Measurements from ENCODE around the gene FUT1.

GRCh38 chr19:48777720-48778119 is 25.3 kb upstream of the FUT1 start:
- no peak for TF ChIP-seq CTCF (IDR thresholded peaks at IDR 0.05; ENCODE audit: extremely low read depth in 1 of 2, insufficient read depth in 1 of 2, low read depth in 1 of 2, low read length in 2 of 2)
- TF ChIP-seq MAX (IDR thresholded peaks at IDR 0.05; ENCODE audit: insufficient read depth, insufficient read length), result no peak
- no peak for TF ChIP-seq POLR2A (IDR thresholded peaks at IDR 0.05; ENCODE audit: low read depth, low read length)
- no peak for TF ChIP-seq POLR2AphosphoS5 (IDR thresholded peaks at IDR 0.05; ENCODE audit: insufficient read depth, low read depth, low read length)
- TF ChIP-seq JUN (IDR thresholded peaks at IDR 0.05; ENCODE audit: borderline replicate concordance, insufficient read depth, insufficient read length, low read depth), result no peak
- TF ChIP-seq GATA2 (IDR thresholded peaks at IDR 0.05; ENCODE audit: insufficient read depth, insufficient read length, low read depth, low read length), result no peak
- TF ChIP-seq EZH2 (IDR thresholded peaks at IDR 0.05; ENCODE audit: borderline replicate concordance, low read depth, low read length, severe bottlenecking), result no peak
- no peak for TF ChIP-seq MYC (IDR thresholded peaks at IDR 0.05; ENCODE audit: low read depth, low read length)
- no peak for TF ChIP-seq FOS (IDR thresholded peaks at IDR 0.05; ENCODE audit: borderline replicate concordance, insufficient read depth, low read length)
